Stimulated activated CD4-positive, alpha-beta T cell treated with anti-CD3 and anti-CD28 coated beads, Interleukin-1b, Interleukin-23, amount 100 ng/mL, for 24 hours (primary cell): ENCODE data around the gene TXNRD1.
A peak's percentile ranks its signal among the peaks of the same experiment; 100 is the strongest.

ENCODE experiments used
- DNase-seq, 4 experiments: peaks; one replicate each; pipeline ENCODE4 v3.0.0-alpha.2; 2020; ENCODE audit warnings: low read depth in 4 of 4, low spot score in 1 of 4

Gene TXNRD1

GRCh38 chr12:104299842-104300481 is 84.4 kb downstream of the TXNRD1 start:
- no peak for DNase-seq

- DNase-seq = peak; percentile 58 to 87 (median 84)
Measured at GRCh38 chr12:104303538-104304151, 88.1 kb downstream of the TXNRD1 start, which contains the start of gene EID3. TSS of gene EID3 (plus strand) at chr12:104303739. CDS start at chr12:104303935, 196 bp downstream.

- DNase-seq = no peak
Measured at GRCh38 chr12:104304261-104305009, 88.9 kb downstream of the TXNRD1 start.

GRCh38 chr12:104305349-104305748 is 89.8 kb downstream of the TXNRD1 start:
- no peak for DNase-seq

GRCh38 chr12:104306376-104306775 is 90.8 kb downstream of the TXNRD1 start:
- no peak for DNase-seq

GRCh38 chr12:104306943-104307654 is 91.5 kb downstream of the TXNRD1 start:
- DNase-seq = no peak

GRCh38 chr12:104307655-104308000 is 92.0 kb downstream of the TXNRD1 start:
- no peak for DNase-seq

- DNase-seq = no peak
Measured at GRCh38 chr12:104309446-104309993, 93.9 kb downstream of the TXNRD1 start.

- DNase-seq = no peak
Measured at GRCh38 chr12:104310751-104311633, 95.4 kb downstream of the TXNRD1 start.

- DNase-seq = no peak
Measured at GRCh38 chr12:104312202-104312601, 96.6 kb downstream of the TXNRD1 start.

- DNase-seq = no peak
Measured at GRCh38 chr12:104312654-104313053, 97.1 kb downstream of the TXNRD1 start.

- DNase-seq = no peak
Measured at GRCh38 chr12:104313568-104314241, 98.1 kb downstream of the TXNRD1 start.

- no peak for DNase-seq
Measured at GRCh38 chr12:104314242-104314614, 98.6 kb downstream of the TXNRD1 start.

- DNase-seq = no peak
Measured at GRCh38 chr12:104315326-104316224, 100.0 kb downstream of the TXNRD1 start.

- DNase-seq = no peak
Measured at GRCh38 chr12:104316936-104317335, 101.4 kb downstream of the TXNRD1 start.

GRCh38 chr12:104317538-104318210 is 102.1 kb downstream of the TXNRD1 start:
- DNase-seq = no peak

- DNase-seq = no peak
Measured at GRCh38 chr12:104319028-104319427, 103.4 kb downstream of the TXNRD1 start.

GRCh38 chr12:104319918-104320626 is 104.5 kb downstream of the TXNRD1 start:
- DNase-seq = no peak
